GM19328 (cell line): ENCODE data around the gene ACAA2.
"Not testable (repeated sequence)": the region's sequence is repeated elsewhere in the genome, so short reads cannot be mapped to it uniquely, and the experiment has no call there.

ENCODE experiments used
- ATAC-seq: cut with Tn5 transposase; IDR thresholded peaks from one replicate; pipeline ENCODE4 v1.9.1; 2021; ENCODE audit warnings: mild to moderate bottlenecking, moderate library complexity; ENCODE audit not compliant: unreplicated experiment

ACAA2 gene

DNA sequence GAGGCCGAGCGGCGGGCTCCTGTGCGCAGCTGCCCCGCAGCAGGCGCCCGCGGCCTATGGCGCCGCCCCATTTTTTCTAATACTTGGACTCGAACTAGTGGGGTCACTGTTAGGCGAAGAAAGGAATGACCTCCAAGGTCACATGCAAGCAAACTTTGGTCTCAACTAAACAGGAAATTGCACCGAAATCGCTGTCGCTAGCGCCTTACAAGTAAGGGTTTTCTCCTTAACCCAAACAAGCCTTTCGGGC lies 339 bp downstream of the ACAA2 start:
- peak; percentile 10 for ATAC-seq

- ATAC-seq: no peak
Observed at GRCh38 chr18:49812286-49813068, 856 bp downstream of the ACAA2 start.

DNA sequence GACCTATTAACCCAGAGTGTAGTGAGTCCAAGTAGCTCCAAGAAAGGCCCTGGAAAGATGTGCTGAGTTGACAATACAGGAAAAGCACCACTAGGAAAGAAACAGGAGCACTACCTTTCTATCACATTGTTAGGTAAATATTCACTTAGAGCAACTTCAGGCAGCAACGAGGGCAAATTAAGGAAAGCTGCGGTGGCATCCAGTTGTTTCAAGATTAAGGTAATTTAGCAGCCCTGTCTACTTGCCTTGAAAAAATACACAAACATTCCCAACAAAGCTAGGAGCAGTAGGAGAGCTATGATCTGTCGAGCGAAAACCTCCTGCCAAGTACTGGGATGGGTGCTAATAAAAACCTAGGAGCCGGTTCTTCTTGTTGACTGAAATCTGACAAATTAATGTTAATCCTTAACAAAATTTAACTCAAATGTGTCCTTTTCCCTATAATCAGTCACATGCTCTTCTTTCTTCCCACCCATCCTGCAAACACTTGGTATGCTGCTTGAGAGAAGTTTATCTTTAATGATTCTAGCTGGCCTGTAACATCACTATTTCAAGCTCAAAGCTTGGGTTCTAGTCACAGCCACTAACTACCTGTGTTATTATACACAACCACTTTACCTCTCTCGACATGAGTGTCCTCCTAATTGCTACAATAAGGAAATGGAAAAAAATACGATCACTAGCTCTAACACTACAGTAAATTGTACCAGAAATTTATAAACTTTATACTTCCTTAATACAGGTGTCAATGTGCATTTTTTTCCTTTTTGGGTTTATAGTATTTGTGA lies 2.0 kb downstream of the ACAA2 start:
- ATAC-seq: no peak

DNA sequence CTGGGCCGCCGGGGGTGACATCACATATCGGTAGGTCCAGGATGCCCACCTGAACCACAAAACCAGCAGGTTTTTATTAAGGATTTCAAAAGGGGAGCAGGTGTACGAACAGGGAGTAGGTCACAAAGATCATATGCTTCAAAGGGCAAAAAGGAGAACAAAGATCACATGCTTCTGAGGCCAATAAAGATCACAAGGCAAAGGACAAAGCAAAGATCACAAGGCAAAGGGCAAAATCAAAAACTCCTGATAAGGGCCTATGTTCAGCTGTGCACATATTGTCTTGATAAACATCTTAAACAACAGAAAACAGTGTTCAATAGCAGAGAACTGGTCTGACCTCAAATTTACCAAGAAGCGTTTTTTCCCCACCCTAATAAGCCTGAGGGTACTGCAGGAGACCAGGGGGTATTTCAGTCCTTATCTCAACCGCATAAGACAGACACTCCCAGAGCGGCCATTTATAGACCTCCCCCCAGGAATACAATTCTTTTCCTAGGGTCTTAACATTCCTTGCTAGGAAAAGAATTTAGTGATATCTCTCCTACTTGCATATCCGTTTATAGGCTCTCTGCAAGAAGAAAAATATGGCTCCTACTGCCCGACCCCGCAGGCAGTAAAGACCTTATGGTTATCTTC lies 4.7 kb downstream of the ACAA2 start:
- not testable (repeated sequence) for ATAC-seq

DNA sequence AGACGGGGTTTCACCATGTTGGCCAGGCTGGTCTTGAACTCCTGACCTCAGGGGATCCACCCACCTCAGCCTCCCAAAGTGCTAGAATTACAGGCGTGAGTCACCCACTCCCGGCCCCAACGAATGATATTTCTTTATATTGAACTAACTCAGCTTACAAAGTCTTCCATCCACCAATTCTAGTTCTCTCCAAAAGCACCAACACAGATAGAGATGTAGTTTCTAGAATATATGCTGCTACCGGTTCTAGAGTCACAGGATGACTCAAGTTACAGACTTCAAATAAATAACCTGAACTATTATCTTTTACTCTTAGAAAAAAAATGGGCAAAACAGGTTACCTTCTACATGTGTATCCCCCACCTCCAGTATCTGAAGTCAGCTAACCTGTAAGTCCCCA lies 9.2 kb downstream of the ACAA2 start:
- no peak for ATAC-seq

DNA sequence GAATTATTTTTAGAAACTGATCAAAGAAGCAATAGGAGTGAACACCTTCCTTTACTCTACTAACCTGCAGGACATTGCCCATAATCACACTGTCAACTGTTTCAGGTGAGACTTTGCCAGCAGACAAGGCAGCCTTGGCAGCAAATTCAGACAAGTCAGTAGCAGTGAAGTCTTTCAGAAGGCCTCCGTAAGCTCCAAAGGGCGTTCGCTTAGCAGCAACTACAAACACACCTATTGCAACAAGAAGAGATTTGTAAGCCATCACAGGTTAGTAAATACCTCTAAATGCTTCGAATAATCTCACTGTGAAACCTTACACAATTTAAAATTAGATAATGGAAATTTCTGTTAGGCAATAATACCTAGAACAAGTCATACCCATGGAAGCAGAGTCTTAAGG lies 10.7 kb downstream of the ACAA2 start:
- no peak for ATAC-seq

- not testable (repeated sequence) for ATAC-seq
Observed at GRCh38 chr18:49800491-49800890, 12.8 kb downstream of the ACAA2 start.

DNA sequence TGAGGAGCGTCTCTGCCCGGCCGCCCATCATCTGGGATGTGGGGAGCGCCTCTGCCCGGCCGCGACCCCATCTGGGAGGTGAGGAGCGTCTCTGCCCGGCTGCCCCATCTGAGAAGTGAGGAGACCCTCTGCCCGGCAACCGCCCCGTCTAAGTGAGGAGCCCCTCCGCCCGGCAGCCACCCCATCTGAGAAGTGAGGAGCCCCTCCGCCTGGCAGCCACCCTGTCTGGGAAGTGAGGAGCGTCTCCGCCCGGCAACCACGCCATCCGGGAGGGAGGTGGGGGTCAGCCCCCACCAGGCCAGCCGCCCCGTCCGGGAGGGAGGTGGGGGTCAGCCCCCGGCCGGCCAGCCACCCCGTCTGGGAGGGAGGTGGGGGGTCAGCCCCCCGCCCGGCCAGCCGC lies 13.5 kb downstream of the ACAA2 start:
- not testable (repeated sequence) for ATAC-seq

DNA sequence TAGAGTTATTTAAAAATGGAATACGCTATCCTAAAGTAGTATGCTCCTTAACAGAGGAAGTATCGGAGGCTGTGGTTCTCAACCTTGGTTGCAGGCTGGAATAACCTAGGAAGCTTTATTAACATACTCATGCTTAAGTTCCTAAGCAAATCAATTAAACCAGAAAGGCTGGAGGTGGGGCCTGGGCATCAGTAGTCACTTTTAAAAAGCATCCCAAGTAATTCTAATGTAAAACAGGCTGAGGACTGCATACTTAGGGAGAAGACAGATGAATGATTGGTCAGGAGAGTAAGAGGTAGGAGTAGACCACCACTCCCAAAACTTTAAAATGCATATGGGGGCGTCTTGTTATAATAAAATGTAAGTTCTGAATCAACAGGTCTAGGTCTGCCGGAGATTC lies 15.3 kb downstream of the ACAA2 start:
- ATAC-seq: no peak

- no peak for ATAC-seq
Observed at GRCh38 chr18:49795612-49796552, 17.5 kb downstream of the ACAA2 start.

- no peak for ATAC-seq
Observed at GRCh38 chr18:49794743-49795142, 18.6 kb downstream of the ACAA2 start.

DNA sequence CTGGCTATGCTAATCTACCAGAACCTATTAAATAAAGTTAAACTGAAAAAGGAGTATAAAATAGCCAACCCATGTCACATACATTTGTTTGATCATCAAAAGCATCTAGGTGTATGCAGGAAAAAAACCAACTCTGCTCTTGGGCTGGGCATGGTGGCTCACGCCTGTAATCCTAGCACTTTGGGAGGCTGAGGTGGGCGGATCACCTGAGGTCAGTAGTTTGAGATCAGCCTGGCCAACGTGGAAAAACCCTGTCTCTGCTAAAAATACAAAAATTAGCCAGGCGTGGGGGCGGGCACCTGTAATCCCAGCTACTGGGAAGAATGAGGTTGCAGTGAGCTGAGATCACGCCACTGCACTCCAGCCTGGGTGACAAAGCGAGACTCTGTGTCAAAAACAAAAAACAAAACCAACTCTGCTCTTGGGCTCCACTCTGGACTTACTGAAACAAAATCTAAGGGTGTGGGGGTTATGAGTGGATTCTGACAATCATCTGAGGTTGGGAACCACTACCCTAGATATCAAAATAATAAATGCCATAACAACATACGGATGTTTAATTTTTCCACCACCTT lies 23.7 kb downstream of the ACAA2 start:
- ATAC-seq: not testable (repeated sequence)

GRCh38 chr18:49788327-49788898 lies 24.9 kb downstream of the ACAA2 start:
- no peak for ATAC-seq

- no peak for ATAC-seq
Observed at GRCh38 chr18:49786019-49786720, 27.2 kb downstream of the ACAA2 start.

GRCh38 chr18:49784427-49785185 lies 28.7 kb downstream of the ACAA2 start:
- ATAC-seq: no peak

- ATAC-seq: not testable (repeated sequence)
Observed at GRCh38 chr18:49783631-49784030, 29.7 kb downstream of the ACAA2 start.

DNA sequence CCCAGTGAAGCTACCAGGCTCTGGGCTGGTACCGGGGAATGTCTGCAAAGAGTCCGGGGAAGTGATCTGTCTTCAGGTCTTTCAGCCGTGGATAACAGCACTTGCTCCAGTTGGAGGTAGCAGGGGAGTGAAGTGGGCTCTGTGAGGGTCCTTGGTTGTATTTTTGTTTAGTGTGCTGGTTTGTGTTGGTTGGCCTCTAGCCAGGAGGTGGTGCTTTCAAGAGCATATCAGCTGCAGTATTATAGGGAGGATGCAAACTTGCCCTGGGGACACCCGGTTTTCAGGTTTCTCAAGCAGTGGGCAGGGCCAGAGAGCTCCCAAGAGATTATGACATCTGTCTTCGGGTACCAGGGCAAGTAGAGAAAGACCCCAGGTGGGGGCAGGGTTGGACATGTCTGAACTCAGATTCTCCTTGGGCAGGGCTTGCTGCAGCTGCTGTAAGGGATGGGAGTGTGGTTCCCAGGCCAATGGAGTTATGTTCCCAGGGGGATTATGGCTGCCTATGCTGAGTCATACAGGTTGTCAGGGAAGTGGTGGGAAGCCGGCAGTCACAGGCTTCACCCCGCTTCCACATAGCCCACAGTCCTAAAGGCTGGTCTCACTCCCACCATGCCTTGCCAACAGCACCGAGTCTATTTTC lies 34.4 kb downstream of the ACAA2 start:
- no peak for ATAC-seq

DNA sequence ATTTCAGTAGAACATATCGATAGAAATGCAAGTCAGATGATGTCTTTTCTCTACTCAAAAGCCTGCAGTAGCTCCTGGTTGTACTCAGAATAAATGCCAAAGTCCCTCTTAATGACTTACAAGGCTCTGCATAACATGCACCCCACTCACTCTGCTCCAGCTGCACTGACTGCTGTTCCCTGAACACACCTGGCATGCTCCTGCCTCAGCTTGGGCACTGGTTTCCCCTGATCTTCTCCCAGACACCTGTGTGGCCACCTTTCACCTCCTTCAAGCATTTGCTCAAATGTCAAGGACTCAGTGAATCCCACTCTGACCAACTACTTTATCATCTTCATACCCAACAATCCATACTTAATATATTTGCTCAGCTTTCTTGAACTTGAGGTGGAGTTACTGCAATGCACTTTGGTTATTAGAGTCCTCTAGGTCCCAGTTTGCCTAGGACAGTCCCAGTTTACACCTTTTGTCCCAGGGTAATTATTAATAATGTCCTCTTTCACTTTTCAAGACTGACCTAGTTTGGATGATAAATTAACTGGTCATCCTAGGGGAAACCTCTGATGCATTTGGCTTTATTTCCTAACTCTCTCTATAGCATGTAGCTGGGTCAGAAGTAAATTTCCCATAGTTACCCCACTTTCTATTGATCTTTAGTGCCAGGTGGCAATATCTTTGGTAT lies 44.1 kb downstream of the ACAA2 start:
- no peak for ATAC-seq
